Large intestine (tissue), 3 donors: ENCODE results near the gene AASDH. TPM values are rescaled to one million over a fixed set of nuclear protein-coding genes. Genes with fewer than 3 reads are reported as not detected.

Source experiments
- DNase-seq, 2 donors: peaks; one replicate each; pipeline versions ENCODE4 v3.0.0 to v3.0.0-alpha.2; 2013
- H3K27ac ChIP-seq: one replicate; pipeline ENCODE4 v1.5.1; 2013; ENCODE audit warnings: low read length
- H3K27me3 ChIP-seq: 2 replicates; pipeline ENCODE4 v1.6.1; 2013; ENCODE audit warnings: low read length; ENCODE audit not compliant: control insufficient read depth, insufficient read depth
- H3K36me3 ChIP-seq: 2 replicates; pipeline ENCODE4 v1.6.1; 2013; ENCODE audit warnings: low read length; ENCODE audit not compliant: control insufficient read depth, insufficient read depth
- H3K4me1 ChIP-seq: one replicate; pipeline ENCODE4 v1.6.1; 2013; ENCODE audit warnings: low read length; ENCODE audit not compliant: control insufficient read depth, insufficient read depth
- H3K4me3 ChIP-seq: one replicate; pipeline ENCODE4 v1.5.1; 2013; ENCODE audit warnings: low read length
- H3K9me3 ChIP-seq: one replicate; pipeline ENCODE4 v1.6.1; 2013; ENCODE audit warnings: mild to moderate bottlenecking, low read depth, low read length, moderate library complexity; ENCODE audit not compliant: control insufficient read depth
- WGBS: methylation state at CpG from one replicate; pipeline ENCODE4 v1.1.5; 2013; ENCODE audit warnings: low lambda C conversion rate; ENCODE audit not compliant: insufficient coverage; 5-methylcytosine and 5-hydroxymethylcytosine counted together
- polyA plus RNA-seq: library from polyadenylated mRNA; unstranded; fragments of 120-200 nt; gene quantifications from one replicate; pipeline ENCODE4 v1.2.1, GENCODE V29; 2013

The AASDH gene
- polyA plus RNA-seq, 1 donor: 12.6 TPM

DNA sequence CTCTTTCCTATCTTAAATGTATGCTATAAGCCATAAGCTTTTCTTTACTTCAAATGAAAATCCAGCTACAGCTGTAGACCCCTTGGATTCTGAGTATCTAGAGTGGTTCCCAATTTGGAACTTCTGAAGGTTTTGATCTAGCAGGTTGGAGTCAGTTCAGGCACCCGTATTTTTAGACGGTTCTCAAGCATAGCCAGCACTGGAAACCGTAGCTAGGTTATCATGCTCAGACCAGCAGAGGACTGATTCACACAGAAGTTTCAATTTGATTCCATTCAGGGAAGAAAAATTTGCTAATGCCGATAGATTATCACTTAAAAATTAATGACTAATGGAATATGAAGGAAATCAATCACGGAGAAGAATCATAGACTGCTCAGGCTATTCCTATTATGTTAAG is 36.9 kb upstream of the AASDH start:
- 100% methylated on average over 1 of the region's 5 CpGs for WGBS
- no peak overlapping the region for H3K4me3 ChIP-seq
- H3K36me3 ChIP-seq: no peaks in the 10 kb centered on the region
- DNase-seq: no peak
- no peak overlapping the region for H3K27ac ChIP-seq
- H3K9me3 ChIP-seq: no peaks in the 10 kb centered on the region
- no peaks in the 10 kb centered on the region for H3K4me1 ChIP-seq
- H3K27me3 ChIP-seq: no peaks in the 10 kb centered on the region

DNA sequence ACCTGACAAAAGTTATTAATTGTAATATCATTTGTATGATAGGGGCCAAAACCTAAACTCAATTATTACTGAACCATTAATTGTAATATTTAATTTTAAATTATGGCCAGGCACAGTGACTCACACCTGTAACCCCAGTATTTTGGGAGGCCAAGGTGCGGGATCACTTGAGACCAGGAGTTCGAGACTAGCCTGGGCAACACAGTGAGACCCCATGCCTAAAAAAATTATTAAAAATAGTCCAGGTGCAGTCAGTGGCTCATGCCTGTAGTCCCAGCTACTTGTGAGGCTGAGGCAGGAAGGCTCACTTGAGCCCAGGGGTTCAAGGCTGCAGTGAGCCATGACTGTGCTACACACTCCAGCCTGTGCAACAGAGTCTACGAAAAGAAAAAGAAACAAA is 30.1 kb upstream of the AASDH start:
- Histone ChIP-seq H3K9me3 (no peaks in the 10 kb centered on the region), H3K4me3 (no peak overlapping the region), H3K27ac (no peak overlapping the region), H3K27me3 (no peaks in the 10 kb centered on the region), H3K36me3 (no peaks in the 10 kb centered on the region), H3K4me1 (no peaks in the 10 kb centered on the region)
- no peak for DNase-seq
- no CpG with 5 or more reads among the region's 3 CpGs for WGBS

DNA sequence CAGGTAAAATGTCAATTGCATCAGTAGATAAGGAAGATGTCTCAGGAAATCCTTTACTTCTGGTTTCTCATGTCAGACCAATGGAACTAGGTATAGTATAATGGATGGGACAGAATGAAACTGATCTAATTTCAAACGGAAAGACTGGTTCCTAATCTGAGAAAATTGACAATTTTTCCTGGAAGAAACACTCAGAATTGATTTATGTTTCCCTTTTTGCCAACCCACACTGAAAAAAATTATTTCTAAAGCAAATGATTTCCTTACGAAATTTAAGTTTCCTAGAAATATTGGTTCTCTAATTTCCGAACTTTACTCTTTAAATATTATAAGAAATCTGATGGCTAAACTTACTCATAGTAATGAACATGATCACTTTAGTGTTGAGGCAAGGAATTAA is 29.1 kb upstream of the AASDH start:
- DNase-seq: no peak
- Histone ChIP-seq H3K27ac (no peak overlapping the region), H3K27me3 (no peaks in the 10 kb centered on the region), H3K4me3 (no peak overlapping the region), H3K4me1 (no peaks in the 10 kb centered on the region), H3K36me3 (no peaks in the 10 kb centered on the region), H3K9me3 (no peaks in the 10 kb centered on the region)
- WGBS: 73% methylated on average over 3 of the region's 3 CpGs

DNA sequence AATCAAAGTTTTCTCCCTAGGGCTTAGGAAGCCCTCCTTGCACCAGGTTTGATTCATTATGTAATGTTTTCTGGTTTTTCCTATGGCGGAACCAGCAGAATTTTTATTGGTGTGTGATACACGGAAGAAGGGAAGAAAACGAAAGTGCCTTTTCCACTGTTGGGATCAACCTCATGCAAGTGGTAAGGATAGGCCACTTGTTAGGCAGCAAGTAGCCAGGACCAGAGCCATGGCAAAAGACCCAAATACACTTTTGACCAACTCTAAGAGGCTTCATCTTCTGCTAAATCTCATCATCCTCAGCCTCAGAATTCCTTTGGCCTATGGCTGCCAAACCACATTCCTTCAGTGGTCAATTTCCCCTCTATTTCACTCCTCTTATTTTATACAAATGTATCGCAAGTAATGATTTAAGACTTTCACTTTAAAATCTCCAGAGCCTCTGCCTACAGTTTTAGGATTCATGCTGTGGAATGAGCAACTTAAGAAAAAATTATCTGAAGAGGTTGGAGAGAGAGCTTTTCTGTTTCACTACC is 26.9 kb upstream of the AASDH start:
- Histone ChIP-seq H3K36me3 (no peaks in the 10 kb centered on the region), H3K4me3 (no peak overlapping the region), H3K4me1 (no peaks in the 10 kb centered on the region), H3K27ac (no peak overlapping the region), H3K27me3 (no peaks in the 10 kb centered on the region), H3K9me3 (no peaks in the 10 kb centered on the region)
- 100% methylated on average over 3 of the region's 4 CpGs for WGBS
- no peak for DNase-seq

DNA sequence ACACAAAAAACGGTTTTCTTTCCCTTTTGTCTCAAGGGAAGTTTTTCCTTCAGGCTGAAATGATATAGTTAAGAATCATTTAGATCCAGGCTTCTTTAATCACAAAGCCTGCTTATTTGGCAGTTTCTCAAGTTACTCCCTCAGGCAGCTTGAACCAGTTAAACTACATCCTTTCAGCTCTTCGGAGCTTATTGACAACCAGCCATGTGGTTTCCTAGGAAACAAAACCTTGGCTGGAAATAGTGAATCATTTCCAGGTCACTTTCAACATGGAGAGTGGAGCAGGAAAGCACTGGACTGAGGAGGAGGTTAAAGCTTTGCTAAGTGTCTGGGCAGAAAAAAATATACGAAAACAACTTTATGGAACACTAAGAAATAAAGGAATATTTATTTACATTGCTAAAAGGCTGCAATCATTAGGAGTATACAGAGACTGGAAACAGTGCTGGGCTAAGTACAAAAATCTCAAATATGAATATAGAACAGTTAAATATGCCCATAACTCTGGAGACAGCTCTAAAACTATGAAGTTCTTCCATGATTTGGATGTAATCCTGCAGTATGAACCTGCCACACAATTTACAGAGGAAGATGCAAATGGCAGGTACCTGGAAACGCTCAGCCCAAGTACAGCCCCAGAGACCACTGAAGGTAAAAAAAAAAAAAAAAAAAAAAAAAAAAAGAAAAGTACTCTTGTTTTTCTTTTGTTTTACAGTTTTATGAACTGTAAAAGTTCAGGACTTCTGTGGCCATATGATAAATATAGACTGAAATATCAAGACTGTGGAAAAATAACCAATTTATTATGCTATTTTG is 23.2 kb upstream of the AASDH start:
- peak; percentile 81 to 90 for DNase-seq
- H3K4me3 ChIP-seq: peak overlapping the region; percentile 8
- WGBS: no CpG with 5 or more reads among the region's 4 CpGs
- H3K27ac ChIP-seq: peak overlapping the region; percentile 58
- no peaks in the 10 kb centered on the region for H3K9me3 ChIP-seq
- H3K27me3 ChIP-seq: no peaks in the 10 kb centered on the region
- no peaks in the 10 kb centered on the region for H3K36me3 ChIP-seq
- no peaks in the 10 kb centered on the region for H3K4me1 ChIP-seq

DNA sequence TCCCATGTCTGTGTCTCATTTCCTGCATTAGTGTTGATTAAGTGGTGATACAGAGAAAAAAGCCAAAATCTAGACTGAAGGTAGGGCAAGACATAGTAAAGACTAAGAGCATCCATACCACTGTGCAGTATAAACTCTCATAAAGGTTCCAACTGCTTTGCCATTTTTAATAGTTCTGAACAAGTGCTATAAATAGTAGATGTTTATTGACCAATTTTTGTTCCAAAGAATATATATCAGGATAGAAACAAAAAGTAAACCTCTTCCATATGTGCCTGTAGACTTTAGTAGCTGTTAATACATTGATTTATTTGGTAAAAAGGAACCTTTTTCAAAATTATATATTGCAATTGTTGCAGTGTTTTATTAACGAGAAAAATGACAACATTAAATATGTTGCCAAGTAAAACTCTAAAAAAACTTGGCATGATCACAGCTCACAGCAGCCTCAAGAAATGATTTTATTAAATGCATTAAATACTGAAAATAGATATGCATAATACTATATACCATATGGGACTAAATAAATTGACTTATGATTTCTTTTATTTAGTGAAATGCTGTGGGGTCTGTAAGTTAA is 22.3 kb upstream of the AASDH start:
- no peaks in the 10 kb centered on the region for H3K4me1 ChIP-seq
- no peaks in the 10 kb centered on the region for H3K9me3 ChIP-seq
- no peaks in the 10 kb centered on the region for H3K27me3 ChIP-seq
- WGBS: 88% methylated on average over 1 of the region's 1 CpG
- no peak overlapping the region for H3K4me3 ChIP-seq
- H3K36me3 ChIP-seq: no peaks in the 10 kb centered on the region
- H3K27ac ChIP-seq: peak overlapping the region; percentile 58
- DNase-seq: no peak

DNA sequence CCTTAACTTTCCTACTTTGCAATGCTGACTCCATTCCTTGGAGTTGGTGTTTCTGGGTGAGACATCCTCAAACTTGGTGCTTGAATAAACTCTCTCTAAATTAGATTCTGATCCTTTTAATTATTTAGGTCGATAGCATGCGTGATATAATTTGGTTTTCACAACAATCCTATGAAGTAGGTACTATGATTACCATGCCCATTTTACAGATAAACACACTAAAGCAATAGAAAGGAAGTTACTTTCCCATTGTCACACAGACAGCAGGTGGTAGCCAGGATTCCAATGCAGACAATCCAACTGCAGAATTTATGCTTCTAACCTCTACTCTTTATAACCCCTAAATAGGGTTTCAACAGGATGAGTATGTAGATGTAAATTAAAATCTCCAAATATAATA is 21.7 kb upstream of the AASDH start:
- Histone ChIP-seq H3K4me3 (no peak overlapping the region), H3K4me1 (no peaks in the 10 kb centered on the region), H3K27ac (no peak overlapping the region), H3K9me3 (no peaks in the 10 kb centered on the region), H3K27me3 (no peaks in the 10 kb centered on the region), H3K36me3 (no peaks in the 10 kb centered on the region)
- no peak for DNase-seq
- 94% methylated on average over 2 of the region's 2 CpGs for WGBS

DNA sequence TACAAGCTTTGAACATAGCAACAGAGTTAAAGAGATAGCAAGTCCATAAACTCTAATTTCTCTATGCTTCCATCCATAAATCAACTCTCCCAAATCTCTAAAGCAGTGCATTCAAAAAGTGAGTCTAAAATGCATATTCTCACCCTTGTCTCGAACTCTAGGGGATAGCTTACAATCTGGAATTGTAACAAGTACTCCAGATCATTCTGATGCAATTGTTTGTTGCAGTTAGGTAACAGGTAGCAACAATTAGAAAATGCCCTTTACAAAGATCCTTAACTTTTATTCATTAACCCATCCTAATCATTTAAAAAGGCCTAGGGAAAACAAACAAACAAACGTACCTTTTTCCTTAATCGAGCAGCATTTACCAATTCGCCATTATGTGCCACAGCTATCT is 18.9 kb upstream of the AASDH start:
- no peak overlapping the region for H3K27ac ChIP-seq
- WGBS: 76% methylated on average over 3 of the region's 4 CpGs
- no peaks in the 10 kb centered on the region for H3K27me3 ChIP-seq
- no peak for DNase-seq
- no peaks in the 10 kb centered on the region for H3K4me1 ChIP-seq
- H3K4me3 ChIP-seq: no peak overlapping the region
- H3K9me3 ChIP-seq: no peaks in the 10 kb centered on the region
- peaks cover 3% of the 10 kb centered on the region for H3K36me3 ChIP-seq

DNA sequence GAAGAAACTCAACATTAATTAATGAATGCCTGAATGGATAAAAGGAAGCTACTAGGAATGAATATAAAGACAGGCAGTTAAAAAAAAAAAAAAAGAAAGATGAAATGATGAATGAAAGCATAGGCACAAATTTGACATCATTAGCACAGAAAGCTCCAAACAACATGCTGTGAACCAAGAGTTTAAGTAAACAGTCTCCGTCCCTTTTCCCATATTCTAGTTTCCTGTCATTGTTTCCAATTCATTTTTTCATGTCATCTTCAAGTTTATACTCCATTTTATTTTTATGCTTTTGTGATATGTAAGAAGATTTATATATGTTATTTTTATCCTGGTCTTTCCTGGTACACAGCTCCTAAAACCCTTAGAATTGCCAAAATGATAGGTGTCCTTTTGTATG is 17.7 kb upstream of the AASDH start:
- WGBS: no CpG with 5 or more reads among the region's 1 CpG

DNA sequence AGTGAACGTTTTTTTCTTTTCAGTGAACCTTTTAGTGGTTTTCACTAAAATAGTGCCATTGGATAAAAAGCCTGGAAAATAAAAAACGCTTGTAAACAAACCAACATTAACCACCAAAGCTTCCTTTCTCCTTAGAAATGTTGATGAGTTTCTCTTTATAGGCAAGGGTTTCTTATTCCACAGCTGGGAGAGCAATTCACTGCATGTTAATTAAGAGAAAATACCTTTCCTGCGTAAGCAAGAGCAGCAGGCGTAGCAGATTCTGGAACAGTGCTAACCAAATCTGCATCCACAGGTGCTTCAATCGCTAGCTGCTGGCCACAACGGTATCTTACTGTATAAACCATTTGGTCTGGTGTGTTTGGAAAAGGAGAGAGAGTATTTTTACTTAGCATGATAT is 13.3 kb upstream of the AASDH start:
- Histone ChIP-seq H3K36me3 (peaks cover 15% of the 10 kb centered on the region), H3K4me1 (no peaks in the 10 kb centered on the region), H3K27me3 (no peaks in the 10 kb centered on the region), H3K27ac (no peak overlapping the region), H3K9me3 (no peaks in the 10 kb centered on the region), H3K4me3 (no peak overlapping the region)
- WGBS: 50% methylated on average over 2 of the region's 6 CpGs
- DNase-seq: no peak

More for the DNA sequence above, 17.7 kb upstream of the AASDH start:
- H3K27ac ChIP-seq: no peak overlapping the region
- H3K4me1 ChIP-seq: no peaks in the 10 kb centered on the region
- no peak for DNase-seq
- no peak overlapping the region for H3K4me3 ChIP-seq
- peaks cover 11% of the 10 kb centered on the region for H3K36me3 ChIP-seq
- H3K27me3 ChIP-seq: no peaks in the 10 kb centered on the region
- H3K9me3 ChIP-seq: no peaks in the 10 kb centered on the region
